NOMO-1 treated with dmso at 0.1 percent for 144 hours (cell line): Measurements from ENCODE around the gene MME.

ENCODE experiments used
- DNase-seq: peaks from one replicate; lab custom pipeline; 2025; ENCODE audit not compliant: unreplicated experiment; lab: John Stamatoyannopoulos, UW

MME gene

DNA sequence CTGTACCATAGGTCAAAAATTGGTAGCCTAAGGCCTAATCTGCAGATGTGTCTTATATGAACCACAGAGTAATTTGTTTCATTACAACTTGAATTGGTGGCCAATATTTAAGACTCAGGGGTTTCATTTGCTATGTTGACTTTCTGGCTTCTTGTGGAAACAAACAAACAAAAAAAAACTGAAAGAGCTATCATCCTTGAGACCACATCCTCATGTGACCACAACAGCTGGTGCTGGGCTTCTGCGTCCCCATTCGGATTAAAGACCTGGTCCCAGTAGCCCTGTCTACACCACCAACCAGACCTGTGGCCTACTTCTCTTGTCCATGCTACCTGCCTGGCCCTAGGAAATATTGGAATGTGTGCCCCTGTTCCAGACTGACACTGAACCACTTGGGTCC lies 151.7 kb downstream of the MME start:
- DNase-seq, result no peak

DNA sequence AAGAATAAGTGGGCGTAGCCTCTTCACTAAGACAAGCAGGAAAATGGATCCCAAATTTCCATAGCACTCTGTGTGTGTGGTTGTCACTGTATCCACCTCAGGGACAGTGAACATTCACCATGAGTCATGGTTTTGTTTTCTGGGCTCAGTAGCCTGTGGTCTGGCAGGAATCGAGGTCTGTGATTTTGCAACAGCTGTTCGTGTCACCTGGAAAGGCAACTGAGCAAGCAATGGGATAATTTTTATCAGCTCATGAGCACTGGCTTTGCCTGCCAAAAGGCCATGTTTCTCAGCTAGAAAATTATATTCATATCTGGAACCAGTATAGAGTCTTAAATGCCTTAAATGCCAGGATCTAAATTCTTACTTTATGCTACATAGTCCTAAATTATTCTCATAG lies 152.5 kb downstream of the MME start:
- no peak for DNase-seq

DNA sequence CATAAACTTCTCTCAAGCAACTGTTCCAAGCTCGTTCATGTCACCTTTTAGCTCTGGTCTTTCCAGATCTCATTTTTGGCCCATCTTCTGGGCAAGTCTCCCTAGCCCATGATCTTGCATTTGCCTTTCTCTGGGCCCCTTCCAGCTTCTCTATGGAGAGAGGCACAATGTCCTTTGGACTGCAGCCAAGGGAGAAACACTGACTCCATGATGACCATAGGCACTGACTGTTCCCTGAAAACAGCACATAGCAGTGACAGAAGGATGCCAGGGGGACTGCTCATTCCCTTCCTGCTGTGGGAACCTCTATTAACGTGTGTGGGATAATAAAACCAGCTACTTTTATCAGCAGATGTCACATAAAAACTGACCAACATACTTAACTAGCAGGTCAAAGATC lies 153.1 kb downstream of the MME start:
- DNase-seq, result no peak
